T follicular helper cell (primary cell): ENCODE data around the gene P2RX1.
"Not testable (repeated sequence)": the region's sequence is repeated elsewhere in the genome, so short reads cannot be mapped to it uniquely, and the experiment has no call there.

Experiments used
- DNase-seq: peaks from one replicate; pipeline ENCODE4 v3.0.0-alpha.2; 2020; ENCODE audit warnings: low read depth

The P2RX1 gene

GRCh38 chr17:3951420-3951819, 35.2 kb upstream of the P2RX1 start:
- no peak for DNase-seq

- no peak for DNase-seq
These were observed 34.7 kb upstream of the P2RX1 start for GRCh38 chr17:3951003-3951402.

- no peak for DNase-seq
These were observed 34.3 kb upstream of the P2RX1 start for GRCh38 chr17:3950584-3950983.

GRCh38 chr17:3949418-3949817, 33.2 kb upstream of the P2RX1 start:
- no peak for DNase-seq

- not testable (repeated sequence) for DNase-seq
These were observed 32.3 kb upstream of the P2RX1 start for GRCh38 chr17:3948551-3948950.

- DNase-seq = no peak
These were observed 31.1 kb upstream of the P2RX1 start for GRCh38 chr17:3947318-3947810.

- no peak for DNase-seq
These were observed 30.5 kb upstream of the P2RX1 start for GRCh38 chr17:3946711-3947235.

- DNase-seq = peak; percentile 14
These were observed 28.5 kb upstream of the P2RX1 start for GRCh38 chr17:3944485-3945388.

- DNase-seq = no peak
These were observed 27.1 kb upstream of the P2RX1 start for GRCh38 chr17:3943240-3943891.

GRCh38 chr17:3940965-3941698, 24.9 kb upstream of the P2RX1 start:
- DNase-seq = no peak

- DNase-seq = no peak
These were observed 21.1 kb upstream of the P2RX1 start for GRCh38 chr17:3937359-3937758.

- DNase-seq = no peak
These were observed 19.6 kb upstream of the P2RX1 start for GRCh38 chr17:3935825-3936355.

GRCh38 chr17:3935140-3935542, 18.9 kb upstream of the P2RX1 start:
- DNase-seq = no peak

GRCh38 chr17:3929764-3930163, 13.5 kb upstream of the P2RX1 start:
- DNase-seq = no peak

- DNase-seq = no peak
These were observed 12.9 kb upstream of the P2RX1 start for GRCh38 chr17:3929181-3929580.

GRCh38 chr17:3928406-3928805, 12.1 kb upstream of the P2RX1 start:
- DNase-seq = no peak

- no peak for DNase-seq
These were observed 11.5 kb upstream of the P2RX1 start for GRCh38 chr17:3927628-3928340.

GRCh38 chr17:3926860-3927627, 10.8 kb upstream of the P2RX1 start:
- DNase-seq = no peak

- no peak for DNase-seq
These were observed 9.6 kb upstream of the P2RX1 start for GRCh38 chr17:3925684-3926485.
